C4-2B (cell line): ENCODE results near the gene VEGFD.

Experiments used
- H3K27ac ChIP-seq: fragments of 450-650 bp; 2 replicates; pipeline ENCODE4 v1.5.1; 2017
- CTCF ChIP-seq: fragments of 450-650 bp; conservative IDR thresholded peaks from 2 replicates; pipeline ENCODE4 v1.5.1; 2017; ENCODE audit warnings: mild to moderate bottlenecking
- ZFX ChIP-seq: fragments of 450-650 bp; IDR thresholded peaks from 2 replicates; pipeline ENCODE4 v1.6.1; 2017

The VEGFD gene

GRCh38 chrX:15344106-15344505, 40.1 kb downstream of the VEGFD start:
- H3K27ac ChIP-seq = no peak overlapping the region
- TF ChIP-seq ZFX = no peak

GRCh38 chrX:15343075-15343476, 41.1 kb downstream of the VEGFD start:
- TF ChIP-seq ZFX = no peak
- TF ChIP-seq CTCF = no peak
- no peak overlapping the region for H3K27ac ChIP-seq

GRCh38 chrX:15340867-15341266, 43.3 kb downstream of the VEGFD start:
- H3K27ac ChIP-seq = no peak overlapping the region
- TF ChIP-seq CTCF (no peak), ZFX (no peak)

- H3K27ac ChIP-seq = peak overlapping the region; percentile 81
- no peak for TF ChIP-seq CTCF
- TF ChIP-seq ZFX = no peak
These were observed 48.2 kb downstream of the VEGFD start for GRCh38 chrX:15336023-15336413.

GRCh38 chrX:15335135-15336022, 48.8 kb downstream of the VEGFD start, which contains the start of gene PIGA:
Gene PIGA, minus strand, starts transcription at chrX:15335523. Its CDS starts 3,593 bp downstream, at chrX:15331930.
- TF ChIP-seq CTCF (no peak), ZFX (no peak)
- peak within 1 kb of the TSS; percentile 81 for H3K27ac ChIP-seq

- H3K27ac ChIP-seq = peak overlapping the region; percentile 81
- TF ChIP-seq CTCF = no peak
- no peak for TF ChIP-seq ZFX
These were observed 49.7 kb downstream of the VEGFD start for GRCh38 chrX:15334561-15334960.

- no peak for TF ChIP-seq ZFX
- no peak for TF ChIP-seq CTCF
- H3K27ac ChIP-seq = no peak overlapping the region
These were observed 55.4 kb downstream of the VEGFD start for GRCh38 chrX:15328821-15329220.

- TF ChIP-seq CTCF (no peak), ZFX (no peak)
- no peak overlapping the region for H3K27ac ChIP-seq
These were observed 56.1 kb downstream of the VEGFD start for GRCh38 chrX:15328131-15328530.
